Stimulated activated naive B cell treated with anti-CD40 and anti-IgM and Interleukin-4, amounts not matched to agents 10 μg/mL and 1 μg/mL and 100 μg/mL, for 72 hours (primary cell): ENCODE results near the gene ATRN.
"Not testable (repeated sequence)": the region's sequence is repeated elsewhere in the genome, so short reads cannot be mapped to it uniquely, and the experiment has no call there.

Experiments
- ATAC-seq, 2 donors: fragments of 150-1000 bp; cut with Tn5 transposase; replicated peaks; 2 replicates each; pipeline ENCODE4 v1.10.0; 2021; ENCODE audit warnings: moderate library complexity in 1 of 2
- DNase-seq: peaks from one replicate; pipeline ENCODE4 v3.0.0; 2021
- H3K27ac Mint-ChIP-seq: one replicate; pipeline ENCODE4 v1.8.0; 2022; ENCODE audit warnings: mild to moderate bottlenecking, mixed read lengths
- H3K27me3 Mint-ChIP-seq, 2 donors: one replicate each; pipeline ENCODE4 v1.8.0; 2022; ENCODE audit warnings: mixed read lengths in 2 of 2
- H3K36me3 Mint-ChIP-seq, 2 donors: one replicate each; pipeline ENCODE4 v1.8.0; 2022; ENCODE audit warnings: mixed read lengths in 2 of 2, mild to moderate bottlenecking in 1 of 2
- H3K4me1 Mint-ChIP-seq, 2 donors: one replicate each; pipeline ENCODE4 v1.8.0; 2022; ENCODE audit warnings: mixed read lengths in 2 of 2, mild to moderate bottlenecking in 1 of 2
- H3K4me3 Mint-ChIP-seq, 2 donors: one replicate each; pipeline ENCODE4 v1.8.0; 2022; ENCODE audit warnings: mild to moderate bottlenecking in 2 of 2, mixed read lengths in 2 of 2, moderate library complexity in 1 of 2
- H3K9me3 Mint-ChIP-seq, 2 donors: one replicate each; pipeline ENCODE4 v1.8.0; 2022; ENCODE audit warnings: mixed read lengths in 2 of 2, mild to moderate bottlenecking in 1 of 2

Gene ATRN

GRCh38 chr20:3586093-3586492 is 115.3 kb downstream of the ATRN start:
- H3K36me3 Mint-ChIP-seq: peaks cover 58 to 71% of the 10 kb centered on the region in 2 donors
- ATAC-seq: no peak
- H3K27me3 Mint-ChIP-seq: no peaks in the 10 kb centered on the region
- no peak for DNase-seq
- H3K9me3 Mint-ChIP-seq: no peaks in the 10 kb centered on the region
- H3K27ac Mint-ChIP-seq: no peak overlapping the region
- no peaks in the 10 kb centered on the region for H3K4me1 Mint-ChIP-seq
- no peak overlapping the region for H3K4me3 Mint-ChIP-seq

GRCh38 chr20:3590164-3590563 is 119.3 kb downstream of the ATRN start:
- Mint-ChIP-seq H3K9me3 (no peaks in the 10 kb centered on the region), H3K36me3 (peaks cover 56 to 73% of the 10 kb centered on the region in 2 donors), H3K27me3 (no peaks in the 10 kb centered on the region), H3K4me1 (no peaks in the 10 kb centered on the region), H3K27ac (no peak overlapping the region), H3K4me3 (no peak overlapping the region)
- no peak for DNase-seq
- no peak for ATAC-seq

- H3K36me3 Mint-ChIP-seq: peaks cover 36 to 53% of the 10 kb centered on the region in 2 donors
- H3K4me1 Mint-ChIP-seq: no peaks in the 10 kb centered on the region
- no peaks in the 10 kb centered on the region for H3K27me3 Mint-ChIP-seq
- ATAC-seq (no peak), DNase-seq (no peak)
- no peaks in the 10 kb centered on the region for H3K9me3 Mint-ChIP-seq
- H3K4me3 Mint-ChIP-seq: no peak overlapping the region
- no peak overlapping the region for H3K27ac Mint-ChIP-seq
These were observed 122.1 kb downstream of the ATRN start for GRCh38 chr20:3592931-3593330.

GRCh38 chr20:3595541-3595940 is 124.7 kb downstream of the ATRN start:
- no peak for ATAC-seq
- peaks cover 35 to 50% of the 10 kb centered on the region in 2 donors for H3K36me3 Mint-ChIP-seq
- H3K27me3 Mint-ChIP-seq: no peaks in the 10 kb centered on the region

GRCh38 chr20:3603108-3603507 is 132.3 kb downstream of the ATRN start:
- ATAC-seq: no peak
- DNase-seq: no peak
- no peaks in the 10 kb centered on the region for H3K4me1 Mint-ChIP-seq
- no peak overlapping the region for H3K4me3 Mint-ChIP-seq
- no peak overlapping the region for H3K27ac Mint-ChIP-seq
- H3K9me3 Mint-ChIP-seq: no peaks in the 10 kb centered on the region
- no peaks in the 10 kb centered on the region for H3K27me3 Mint-ChIP-seq
- peaks cover 47 to 59% of the 10 kb centered on the region in 2 donors for H3K36me3 Mint-ChIP-seq

More at GRCh38 chr20:3595541-3595940, 124.7 kb downstream of the ATRN start:
- H3K4me1 Mint-ChIP-seq: no peaks in the 10 kb centered on the region
- no peak for DNase-seq
- H3K9me3 Mint-ChIP-seq: no peaks in the 10 kb centered on the region
- no peak overlapping the region for H3K27ac Mint-ChIP-seq
- H3K4me3 Mint-ChIP-seq: no peak overlapping the region

- H3K4me3 Mint-ChIP-seq, H3K27ac Mint-ChIP-seq, H3K9me3 Mint-ChIP-seq, ATAC-seq, H3K27me3 Mint-ChIP-seq, DNase-seq, H3K4me1 Mint-ChIP-seq: not testable (repeated sequence)
- H3K36me3 Mint-ChIP-seq: peaks cover 53 to 67% of the 10 kb centered on the region in 2 donors
These were observed 134.6 kb downstream of the ATRN start for GRCh38 chr20:3605386-3605886.

- ATAC-seq: no peak
- Mint-ChIP-seq H3K4me1 (no peaks in the 10 kb centered on the region), H3K36me3 (peaks cover 52 to 65% of the 10 kb centered on the region in 2 donors), H3K9me3 (no peaks in the 10 kb centered on the region), H3K27ac (no peak overlapping the region), H3K4me3 (no peak overlapping the region), H3K27me3 (no peaks in the 10 kb centered on the region)
- DNase-seq: no peak
These were observed 135.2 kb downstream of the ATRN start for GRCh38 chr20:3606021-3606420.

GRCh38 chr20:3611901-3612300 is 141.1 kb downstream of the ATRN start:
- Mint-ChIP-seq H3K4me1 (no peaks in the 10 kb centered on the region), H3K27me3 (no peaks in the 10 kb centered on the region), H3K9me3 (no peaks in the 10 kb centered on the region), H3K27ac (no peak overlapping the region), H3K36me3 (peaks cover 30 to 53% of the 10 kb centered on the region in 2 donors), H3K4me3 (no peak overlapping the region)
- DNase-seq: no peak
- no peak for ATAC-seq

- no peak for DNase-seq
- ATAC-seq: no peak
- H3K4me1 Mint-ChIP-seq: no peaks in the 10 kb centered on the region
- H3K27me3 Mint-ChIP-seq: no peaks in the 10 kb centered on the region
- H3K27ac Mint-ChIP-seq: no peak overlapping the region
- H3K9me3 Mint-ChIP-seq: no peaks in the 10 kb centered on the region
- peaks cover 37 to 54% of the 10 kb centered on the region in 2 donors for H3K36me3 Mint-ChIP-seq
- H3K4me3 Mint-ChIP-seq: no peak overlapping the region
These were observed 142.2 kb downstream of the ATRN start for GRCh38 chr20:3612795-3613572.

- no peaks in the 10 kb centered on the region for H3K9me3 Mint-ChIP-seq
- no peaks in the 10 kb centered on the region for H3K4me1 Mint-ChIP-seq
- no peak overlapping the region for H3K27ac Mint-ChIP-seq
- no peak for ATAC-seq
- H3K27me3 Mint-ChIP-seq: no peaks in the 10 kb centered on the region
- H3K36me3 Mint-ChIP-seq: peaks cover 39 to 56% of the 10 kb centered on the region in 2 donors
- DNase-seq: no peak
- no peak overlapping the region for H3K4me3 Mint-ChIP-seq
These were observed 143.1 kb downstream of the ATRN start for GRCh38 chr20:3613821-3614440.

- H3K4me1 Mint-ChIP-seq: no peaks in the 10 kb centered on the region
- no peak overlapping the region for H3K4me3 Mint-ChIP-seq
- H3K27me3 Mint-ChIP-seq: no peaks in the 10 kb centered on the region
- H3K9me3 Mint-ChIP-seq: no peaks in the 10 kb centered on the region
- no peak for DNase-seq
- H3K27ac Mint-ChIP-seq: no peak overlapping the region
- H3K36me3 Mint-ChIP-seq: peaks cover 35 to 51% of the 10 kb centered on the region in 2 donors
- no peak for ATAC-seq
These were observed 143.6 kb downstream of the ATRN start for GRCh38 chr20:3614466-3614865.

- not testable (repeated sequence) for DNase-seq, H3K9me3 Mint-ChIP-seq, H3K4me3 Mint-ChIP-seq, H3K27ac Mint-ChIP-seq, H3K4me1 Mint-ChIP-seq, H3K27me3 Mint-ChIP-seq, ATAC-seq
- peaks cover 32 to 45% of the 10 kb centered on the region in 2 donors for H3K36me3 Mint-ChIP-seq
These were observed 144.5 kb downstream of the ATRN start for GRCh38 chr20:3615171-3615840.

GRCh38 chr20:3616250-3616649 is 145.4 kb downstream of the ATRN start:
- Mint-ChIP-seq H3K27ac (no peak overlapping the region), H3K4me3 (no peak overlapping the region), H3K9me3 (no peaks in the 10 kb centered on the region), H3K27me3 (no peaks in the 10 kb centered on the region), H3K36me3 (peaks cover 29 to 45% of the 10 kb centered on the region in 2 donors), H3K4me1 (no peaks in the 10 kb centered on the region)
- ATAC-seq (no peak), DNase-seq (no peak)

GRCh38 chr20:3621111-3621510 is 150.3 kb downstream of the ATRN start:
- no peaks in the 10 kb centered on the region for H3K27me3 Mint-ChIP-seq
- DNase-seq: no peak
- no peaks in the 10 kb centered on the region for H3K9me3 Mint-ChIP-seq
- no peaks in the 10 kb centered on the region for H3K4me1 Mint-ChIP-seq
- H3K4me3 Mint-ChIP-seq: no peak overlapping the region
- peaks cover 32 to 45% of the 10 kb centered on the region in 2 donors for H3K36me3 Mint-ChIP-seq
- no peak overlapping the region for H3K27ac Mint-ChIP-seq
- ATAC-seq: no peak
